Coronary artery (tissue), 2 donors: Measurements from ENCODE around the gene PITPNB.

Experiments used
- DNase-seq: peaks from one replicate; pipeline ENCODE4 v3.0.0-alpha.2; 2017; ENCODE audit warnings: low spot score
- H3K27ac ChIP-seq, 2 donors: fragments of 200-600 bp; sonication (generic); one replicate each; pipeline ENCODE4 v1.5.1; 2016 to 2019
- H3K4me3 ChIP-seq: fragments of 200-600 bp; sonication (generic); 2 replicates; pipeline ENCODE4 v1.5.1; 2016; ENCODE audit warnings: mild to moderate bottlenecking, moderate library complexity
- CTCF ChIP-seq: fragments of 200-600 bp; sonication (generic); IDR thresholded peaks from one replicate; pipeline ENCODE4 v1.5.1; 2019; ENCODE audit warnings: antibody characterized with exemption

Gene PITPNB

GRCh38 chr22:27906241-27906640 is 12.8 kb downstream of the PITPNB start:
- TF ChIP-seq CTCF: no peak
- H3K27ac ChIP-seq: peak overlapping the region; percentile 10 to 50
- no peak overlapping the region for H3K4me3 ChIP-seq
- DNase-seq: no peak

- Histone ChIP-seq H3K27ac (peak overlapping the region; percentile 10 to 50), H3K4me3 (no peak overlapping the region)
- no peak for DNase-seq
- TF ChIP-seq CTCF: no peak
Observed at GRCh38 chr22:27905653-27906052, 13.4 kb downstream of the PITPNB start.

GRCh38 chr22:27903805-27904473 is 15.1 kb downstream of the PITPNB start:
- DNase-seq: no peak
- no peak overlapping the region for H3K4me3 ChIP-seq
- TF ChIP-seq CTCF: no peak
- H3K27ac ChIP-seq: no peak overlapping the region

GRCh38 chr22:27900153-27900552 is 18.9 kb downstream of the PITPNB start:
- no peak overlapping the region for H3K4me3 ChIP-seq
- H3K27ac ChIP-seq: no peak overlapping the region
- DNase-seq: no peak
- no peak for TF ChIP-seq CTCF

GRCh38 chr22:27896245-27896644 is 22.8 kb downstream of the PITPNB start:
- no peak for TF ChIP-seq CTCF
- DNase-seq: no peak
- Histone ChIP-seq H3K27ac (no peak overlapping the region), H3K4me3 (no peak overlapping the region)

GRCh38 chr22:27895600-27895999 is 23.5 kb downstream of the PITPNB start:
- Histone ChIP-seq H3K4me3 (no peak overlapping the region), H3K27ac (no peak overlapping the region)
- no peak for TF ChIP-seq CTCF
- DNase-seq: no peak

- no peak for TF ChIP-seq CTCF
- DNase-seq: no peak
- Histone ChIP-seq H3K27ac (peak overlapping the region; percentile 72 to 84), H3K4me3 (peak overlapping the region; percentile 39)
Observed at GRCh38 chr22:27892811-27893210, 26.2 kb downstream of the PITPNB start.
